CD14-positive monocyte (primary cell): ENCODE measurements around the gene TGFBRAP1. TPM values are rescaled to one million over a fixed set of nuclear protein-coding genes. Genes with fewer than 3 reads are reported as not detected.
A peak's percentile ranks its signal among the peaks of the same experiment; 100 is the strongest.

Source experiments
- DNase-seq, 3 donors: peaks; one replicate each; pipeline ENCODE4 v3.0.0-alpha.2; 2011 to 2022
- H2AFZ ChIP-seq: 2 replicates; pipeline ENCODE4 v1.6.0; 2012; ENCODE audit warnings: mild to moderate bottlenecking, low read depth, low read length, inconsistent platforms; ENCODE audit not compliant: insufficient read depth, poor library complexity, severe bottlenecking
- H3K27ac ChIP-seq, 2 donors: 1 replicate in 1 of 2; 2 replicates in 1 of 2; pipeline ENCODE4 v1.5.1; 2012 to 2013; ENCODE audit warnings: low read length in 2 of 2, control low read depth in 1 of 2, inconsistent platforms in 1 of 2, low read depth in 1 of 2, mild to moderate bottlenecking in 1 of 2
- H3K27me3 ChIP-seq, 2 donors: one replicate each; pipeline versions ENCODE4 v1.6.0 to v1.6.1; 2011 to 2013; ENCODE audit warnings: low read length in 2 of 2; ENCODE audit not compliant: control insufficient read depth in 2 of 2, insufficient read depth in 2 of 2
- H3K36me3 ChIP-seq, 2 donors: replicated peaks in 1 of 2; 1 replicate in 1 of 2; 2 replicates in 1 of 2; pipeline versions ENCODE4 v1.5.1 to v1.6.1; 2012 to 2013; ENCODE audit warnings: low read length in 2 of 2, control low read depth in 1 of 2, inconsistent platforms in 1 of 2, mild to moderate bottlenecking in 1 of 2; ENCODE audit not compliant: insufficient read depth in 2 of 2, control insufficient read depth in 1 of 2
- H3K4me1 ChIP-seq, 2 donors: 1 replicate in 1 of 2; 2 replicates in 1 of 2; pipeline versions ENCODE4 v1.5.1 to v1.6.1; 2012 to 2013; ENCODE audit warnings: low read length in 2 of 2, control low read depth in 1 of 2, inconsistent platforms in 1 of 2, mild to moderate bottlenecking in 1 of 2, moderate library complexity in 1 of 2; ENCODE audit not compliant: insufficient read depth in 2 of 2, control insufficient read depth in 1 of 2
- H3K4me2 ChIP-seq: replicated peaks from 2 replicates; pipeline ENCODE3; 2012; ENCODE audit warnings: low read length, moderate library complexity, mild to moderate bottlenecking; ENCODE audit not compliant: poor library complexity, severe bottlenecking; ENCODE audit errors: extremely low read depth
- H3K4me3 ChIP-seq, 3 experiments: fragments of 200-600 bp in 1 of 3; sonication (generic) in 1 of 3; replicated peaks in 1 of 3; 1 replicate in 2 of 3; 2 replicates in 1 of 3; pipeline ENCODE4 v1.5.1; 2011 to 2013; ENCODE audit warnings: low read length in 3 of 3, mild to moderate bottlenecking in 3 of 3, control low read depth in 2 of 3, low read depth in 2 of 3, inconsistent platforms in 1 of 3, moderate library complexity in 1 of 3
- H3K79me2 ChIP-seq: 2 replicates; pipeline ENCODE4 v1.6.0; 2012; ENCODE audit warnings: mild to moderate bottlenecking, control low read depth, inconsistent platforms, low read length, moderate library complexity; ENCODE audit not compliant: insufficient read depth
- H3K9ac ChIP-seq: 2 replicates; pipeline ENCODE4 v1.6.0; 2017; ENCODE audit warnings: low read length, mild to moderate bottlenecking; ENCODE audit not compliant: insufficient read depth, poor library complexity, severe bottlenecking
- H3K9me3 ChIP-seq, 2 donors: replicated peaks in 1 of 2; 1 replicate in 1 of 2; 2 replicates in 1 of 2; pipeline versions ENCODE4 v1.5.1 to v1.6.1; 2012 to 2013; ENCODE audit warnings: low read length in 2 of 2, control low read depth in 1 of 2; ENCODE audit not compliant: control insufficient read depth in 1 of 2, insufficient read depth in 1 of 2
- H4K20me1 ChIP-seq: 2 replicates; pipeline ENCODE4 v1.6.0; 2012; ENCODE audit warnings: mild to moderate bottlenecking, low read length, control low read depth, moderate library complexity; ENCODE audit not compliant: insufficient read depth
- H3K27ac Mint-ChIP-seq, 7 donors: one replicate each; pipeline ENCODE4 v1.8.0; 2020; ENCODE audit warnings: mild to moderate bottlenecking in 7 of 7, mixed read lengths in 7 of 7, moderate library complexity in 6 of 7, inconsistent platforms in 2 of 7
- H3K27me3 Mint-ChIP-seq, 3 donors: one replicate each; pipeline ENCODE4 v1.8.0; 2021 to 2022; ENCODE audit warnings: low read depth in 3 of 3, mild to moderate bottlenecking in 3 of 3, mixed read lengths in 3 of 3, moderate library complexity in 3 of 3, inconsistent platforms in 1 of 3
- H3K36me3 Mint-ChIP-seq, 2 donors: one replicate each; pipeline ENCODE4 v1.8.0; 2020; ENCODE audit warnings: mixed read lengths in 2 of 2, inconsistent platforms in 1 of 2, mild to moderate bottlenecking in 1 of 2
- H3K4me1 Mint-ChIP-seq: one replicate; pipeline ENCODE4 v1.8.0; 2020; ENCODE audit warnings: mild to moderate bottlenecking, mixed read lengths
- H3K4me3 Mint-ChIP-seq, 2 donors: one replicate each; pipeline ENCODE4 v1.8.0; 2020; ENCODE audit warnings: mild to moderate bottlenecking in 2 of 2, mixed read lengths in 2 of 2, moderate library complexity in 1 of 2
- H3K9me3 Mint-ChIP-seq, 7 donors: one replicate each; pipeline ENCODE4 v1.8.0; 2020 to 2022; ENCODE audit warnings: mixed read lengths in 7 of 7, mild to moderate bottlenecking in 6 of 7, moderate library complexity in 6 of 7, inconsistent platforms in 2 of 7
- CTCF ChIP-seq: fragments of 200-600 bp; IDR thresholded peaks from one replicate; pipeline ENCODE4 v1.8.0; 2022; ENCODE audit warnings: antibody characterized with exemption, mild to moderate bottlenecking
- WGBS: methylation state at CpG from one replicate; pipeline ENCODE4 v1.1.5; 2013; ENCODE audit warnings: missing lambda C conversion rate; ENCODE audit not compliant: insufficient coverage; 5-methylcytosine and 5-hydroxymethylcytosine counted together
- intact Hi-C, 2 donors: fragments of 100-400 bp; cut with micrococcal nuclease; formaldehyde crosslinking; loops; one replicate each; pipeline versions ENCODE4 v1.15.0 to v1.15.1; 2023
- polyA plus RNA-seq, 3 donors: library from polyadenylated mRNA; depleted of rRNA in 1 of 3; unstranded in 2 of 3; stranded (reverse) in 1 of 3; fragments of 300-500 nt in 2 of 3; fragments of >200 nt in 1 of 3; fragmentation: Illumina TruSeq in 2 of 3; gene quantifications; 1 replicate in 2 of 3; 2 replicates in 1 of 3; pipeline ENCODE4 v1.2.3, GENCODE V29; 2012 to 2021

Gene TGFBRAP1
- polyA plus RNA-seq, 3 donors, result 10.0 to 10.5 (median 10.2) TPM

- DNase-seq, result no peak
- WGBS, result 96% methylated on average over 10 of the region's 10 CpGs
- H3K27ac ChIP-seq, result no peak overlapping the region
- H3K27me3 ChIP-seq, result no peaks in the 10 kb centered on the region
- Mint-ChIP-seq H3K27ac (no peak overlapping the region), H3K4me3 (no peak overlapping the region), H3K4me1 (no peaks in the 10 kb centered on the region), H3K36me3 (peaks cover 92 to 95% of the 10 kb centered on the region in 2 donors), H3K27me3 (peaks cover 0 to 5% (median 0%) of the 10 kb centered on the region in 3 donors), H3K9me3 (no peaks in the 10 kb centered on the region)
- H2AFZ ChIP-seq, result no peak overlapping the region
- intact Hi-C loops, result no loop called here
- no peak overlapping the region for H3K4me3 ChIP-seq
- H3K4me1 ChIP-seq, result no peaks in the 10 kb centered on the region
- TF ChIP-seq CTCF, result no peak
- H3K9ac ChIP-seq, result no peak overlapping the region
- H3K9me3 ChIP-seq, result no peaks in the 10 kb centered on the region
- H4K20me1 ChIP-seq, result no peaks in the 10 kb centered on the region
- H3K36me3 ChIP-seq, result peaks cover 87 to 100% of the 10 kb centered on the region in 2 donors
- no peak overlapping the region for H3K4me2 ChIP-seq
- no peaks in the 10 kb centered on the region for H3K79me2 ChIP-seq
Measured at GRCh38 chr2:105280281-105280680, 49.3 kb downstream of the TGFBRAP1 start.

- Histone ChIP-seq H3K36me3 (peaks cover 86 to 100% of the 10 kb centered on the region in 2 donors), H3K27ac (peak overlapping the region in 1 of 2 donors; percentile 9), H3K79me2 (no peaks in the 10 kb centered on the region), H3K9me3 (no peaks in the 10 kb centered on the region), H3K4me2 (no peak overlapping the region), H3K4me1 (no peaks in the 10 kb centered on the region), H3K4me3 (no peak overlapping the region), H2AFZ (no peak overlapping the region), H3K27me3 (no peaks in the 10 kb centered on the region), H4K20me1 (no peaks in the 10 kb centered on the region), H3K9ac (no peak overlapping the region)
- H3K4me1 Mint-ChIP-seq, result no peaks in the 10 kb centered on the region
- no peak overlapping the region for H3K27ac Mint-ChIP-seq
- peaks cover 93 to 95% of the 10 kb centered on the region in 2 donors for H3K36me3 Mint-ChIP-seq
- no peak for DNase-seq
- H3K9me3 Mint-ChIP-seq, result no peaks in the 10 kb centered on the region
- intact Hi-C loops, result no loop called here
- no peak overlapping the region for H3K4me3 Mint-ChIP-seq
- peaks cover 0 to 5% (median 0%) of the 10 kb centered on the region in 3 donors for H3K27me3 Mint-ChIP-seq
- no peak for TF ChIP-seq CTCF
- WGBS, result 100% methylated on average over 1 of the region's 1 CpG
Measured at GRCh38 chr2:105279126-105279525, 50.4 kb downstream of the TGFBRAP1 start.
